HG02642 (cell line): ENCODE results near the gene KAZN.
"Not testable (repeated sequence)": the region's sequence is repeated elsewhere in the genome, so short reads cannot be mapped to it uniquely, and the experiment has no call there.

Experiments used
- ATAC-seq: cut with Tn5 transposase; IDR thresholded peaks from one replicate; pipeline ENCODE4 v1.9.1; 2021; ENCODE audit warnings: mild to moderate bottlenecking; ENCODE audit not compliant: unreplicated experiment, poor library complexity

The KAZN gene

GRCh38 chr1:15033264-15033663 lies 434.8 kb downstream of the KAZN start:
- ATAC-seq = no peak

- no peak for ATAC-seq
Observed at GRCh38 chr1:15034656-15035055, 436.2 kb downstream of the KAZN start.

- ATAC-seq = no peak
Observed at GRCh38 chr1:15035236-15035635, 436.8 kb downstream of the KAZN start.

GRCh38 chr1:15036101-15036500 lies 437.6 kb downstream of the KAZN start:
- ATAC-seq = no peak

- ATAC-seq = no peak
Observed at GRCh38 chr1:15038232-15039016, 439.9 kb downstream of the KAZN start.

- ATAC-seq = no peak
Observed at GRCh38 chr1:15039017-15039648, 440.6 kb downstream of the KAZN start.

GRCh38 chr1:15039901-15040300 lies 441.4 kb downstream of the KAZN start:
- ATAC-seq = no peak

GRCh38 chr1:15040685-15041084 lies 442.2 kb downstream of the KAZN start:
- not testable (repeated sequence) for ATAC-seq

GRCh38 chr1:15042866-15043265 lies 444.4 kb downstream of the KAZN start:
- no peak for ATAC-seq

GRCh38 chr1:15043934-15044333 lies 445.4 kb downstream of the KAZN start:
- ATAC-seq = no peak

GRCh38 chr1:15045123-15045522 lies 446.6 kb downstream of the KAZN start:
- ATAC-seq = no peak

GRCh38 chr1:15046487-15047165 lies 448.1 kb downstream of the KAZN start:
- no peak for ATAC-seq

GRCh38 chr1:15047237-15047636 lies 448.8 kb downstream of the KAZN start:
- no peak for ATAC-seq

- ATAC-seq = no peak
Observed at GRCh38 chr1:15048437-15048980, 450.0 kb downstream of the KAZN start.

GRCh38 chr1:15049067-15049466 lies 450.6 kb downstream of the KAZN start:
- no peak for ATAC-seq

- no peak for ATAC-seq
Observed at GRCh38 chr1:15051882-15052528, 453.5 kb downstream of the KAZN start.

GRCh38 chr1:15053153-15053552 lies 454.7 kb downstream of the KAZN start:
- ATAC-seq = no peak

GRCh38 chr1:15055736-15056415 lies 457.4 kb downstream of the KAZN start:
- no peak for ATAC-seq

- ATAC-seq = no peak
Observed at GRCh38 chr1:15056515-15057285, 458.2 kb downstream of the KAZN start.
